Fibroblast of lung (primary cell): ENCODE measurements around the gene SNAP91.

Experiments used
- EZH2 ChIP-seq: IDR thresholded peaks from 2 replicates; pipeline ENCODE4 v1.5.1; 2012; ENCODE audit warnings: low read length, control low read depth, mild to moderate bottlenecking; ENCODE audit errors: missing control alignments
- TF ChIP-seq, protein P1 (sequence below), 2 donors: IDR thresholded peaks in 1 of 2; conservative IDR thresholded peaks in 1 of 2; 1 replicate in 1 of 2; 2 replicates in 1 of 2; pipeline ENCODE4 v1.5.1; 2011 to 2012; ENCODE audit warnings: low read length in 2 of 2, control low read depth in 1 of 2, inconsistent platforms in 1 of 2, low read depth in 1 of 2, mild to moderate bottlenecking in 1 of 2

DNA sequence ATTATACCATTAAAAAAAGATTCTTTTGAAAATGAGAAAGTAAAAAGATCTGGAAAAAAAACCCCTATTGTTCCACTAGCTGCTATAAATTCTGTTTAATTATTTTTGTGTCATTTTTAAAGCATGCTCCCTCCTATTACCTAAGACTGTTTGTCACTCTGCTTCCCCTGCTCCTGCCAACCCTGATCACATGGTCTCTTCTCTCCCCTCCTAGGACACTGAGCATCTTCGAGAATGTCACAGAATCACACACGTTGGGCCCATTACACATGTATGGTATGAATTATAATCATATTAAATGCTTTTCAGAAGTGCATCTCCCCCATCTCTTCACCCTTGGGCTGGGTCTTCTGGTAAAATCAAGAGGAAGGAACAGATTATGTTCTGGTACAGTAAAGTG is 6.2 kb downstream of the SNAP91 start:
- TF ChIP-seq, protein P1, sequence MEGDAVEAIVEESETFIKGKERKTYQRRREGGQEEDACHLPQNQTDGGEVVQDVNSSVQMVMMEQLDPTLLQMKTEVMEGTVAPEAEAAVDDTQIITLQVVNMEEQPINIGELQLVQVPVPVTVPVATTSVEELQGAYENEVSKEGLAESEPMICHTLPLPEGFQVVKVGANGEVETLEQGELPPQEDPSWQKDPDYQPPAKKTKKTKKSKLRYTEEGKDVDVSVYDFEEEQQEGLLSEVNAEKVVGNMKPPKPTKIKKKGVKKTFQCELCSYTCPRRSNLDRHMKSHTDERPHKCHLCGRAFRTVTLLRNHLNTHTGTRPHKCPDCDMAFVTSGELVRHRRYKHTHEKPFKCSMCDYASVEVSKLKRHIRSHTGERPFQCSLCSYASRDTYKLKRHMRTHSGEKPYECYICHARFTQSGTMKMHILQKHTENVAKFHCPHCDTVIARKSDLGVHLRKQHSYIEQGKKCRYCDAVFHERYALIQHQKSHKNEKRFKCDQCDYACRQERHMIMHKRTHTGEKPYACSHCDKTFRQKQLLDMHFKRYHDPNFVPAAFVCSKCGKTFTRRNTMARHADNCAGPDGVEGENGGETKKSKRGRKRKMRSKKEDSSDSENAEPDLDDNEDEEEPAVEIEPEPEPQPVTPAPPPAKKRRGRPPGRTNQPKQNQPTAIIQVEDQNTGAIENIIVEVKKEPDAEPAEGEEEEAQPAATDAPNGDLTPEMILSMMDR (conservative IDR thresholded peaks at IDR 0.05 in 1 of 2, IDR thresholded peaks at IDR 0.05 in 1 of 2; ENCODE audit: low read depth in 1 of 2, low read length in 2 of 2), result no peak
- no peak for TF ChIP-seq EZH2
